Pancreas (tissue), 10 donors: ENCODE results near the gene DNMBP. TPM values are rescaled to one million over a fixed set of nuclear protein-coding genes. Genes with fewer than 3 reads are reported as not detected.

Experiments
- ATAC-seq, 4 donors: fragments of 200-7000 bp; cut with Tn5 transposase; one replicate each; pipeline versions ENCODE4 v1.8.0 to v1.9.1; 2020; ENCODE audit warnings: mild to moderate bottlenecking in 4 of 4, moderate library complexity in 4 of 4
- DNase-seq, 6 donors: peaks; one replicate each; pipeline ENCODE4 v3.0.0-alpha.2; 2020
- FAIRE-seq: peaks from 2 replicates; lab custom pipeline; 2012; peaks lifted over from hg19 to GRCh38; lab: Jason Lieb, UNC
- H3K27ac ChIP-seq, 4 donors: fragments of 200-600 bp; sonication (generic); 1 replicate in 3 of 4; 2 replicates in 1 of 4; pipeline versions ENCODE4 v1.5.0 to v1.8.0; 2020
- H3K27me3 ChIP-seq, 4 donors: fragments of 200-600 bp; one replicate each; pipeline ENCODE4 v1.8.0; 2021
- H3K36me3 ChIP-seq, 3 donors: fragments of 200-600 bp; sonication (generic) in 1 of 3; one replicate each; pipeline versions ENCODE4 v1.5.0 to v1.8.0; 2020 to 2021
- H3K4me1 ChIP-seq, 3 donors: fragments of 200-600 bp; one replicate each; pipeline ENCODE4 v1.8.0; 2021
- H3K4me3 ChIP-seq, 4 donors: fragments of 200-600 bp; sonication (generic) in 2 of 4; one replicate each; pipeline versions ENCODE4 v1.5.0 to v1.8.0; 2020 to 2021
- H3K9me3 ChIP-seq, 4 donors: fragments of 200-600 bp; one replicate each; pipeline ENCODE4 v1.8.0; 2021
- whole genome bisulfite sequencing, 2 donors: extraction: QIAGEN DNeasy Blood & Tissue Kit; methylation state at CpG; one replicate each; pipeline ENCODE4 v1.1.7; 2013; 5-methylcytosine and 5-hydroxymethylcytosine counted together
- intact Hi-C, 3 donors: fragments of 100-400 bp; cut with DNase I; formaldehyde crosslinking; loops; one replicate each; pipeline versions ENCODE4 v1.11.1 to v1.14.2; 2022
- polyA plus RNA-seq, 2 donors: library from polyadenylated mRNA; stranded (reverse); fragments of 200-250 nt; gene quantifications; one replicate each; pipeline ENCODE4 v1.2.3, GENCODE V29; 2013
- total RNA-seq, 6 donors: library from RNA; stranded (reverse); fragmentation: NEBNext Ultra II Directional in 4 of 6; extraction: Animal tissue kit (Norgen Biotek cat#: 25700) in 4 of 6; gene quantifications; one replicate each; pipeline versions ENCODE4 v1.2.1 to v1.2.4, GENCODE V29; 2021 to 2023
- TF ChIP-seq, protein P1 (sequence below), 4 donors: fragments of 200-600 bp; sonication (generic) in 3 of 4; IDR thresholded peaks; one replicate each; pipeline versions ENCODE4 v1.5.0 to v1.8.0; 2021; ENCODE audit warnings: antibody characterized with exemption in 4 of 4
- donor health status: healthy with polysubstance abuse.
- donor health status: DM: no; HTN: no; CAD: no; lungs with moderate emphysema.
- donor health status: DM: no; HTN: no; CAD: no.
- donor health status: control.
- donor health status: control.
- donor health status: Bipolar disorder and iron deficiency.
- donor health status: DM: yes; HTN: yes; CAD: no.
- donor health status: DM: no; HTN: no; CAD: no.
- donor health status: DM: no; HTN: no; CAD: no.
- donor health status: DM: yes; HTN: yes; CAD: no.

Gene DNMBP
- total and polyA plus RNA-seq, 8 donors, result 8.9 to 17.9 (median 11.2) TPM

DNA sequence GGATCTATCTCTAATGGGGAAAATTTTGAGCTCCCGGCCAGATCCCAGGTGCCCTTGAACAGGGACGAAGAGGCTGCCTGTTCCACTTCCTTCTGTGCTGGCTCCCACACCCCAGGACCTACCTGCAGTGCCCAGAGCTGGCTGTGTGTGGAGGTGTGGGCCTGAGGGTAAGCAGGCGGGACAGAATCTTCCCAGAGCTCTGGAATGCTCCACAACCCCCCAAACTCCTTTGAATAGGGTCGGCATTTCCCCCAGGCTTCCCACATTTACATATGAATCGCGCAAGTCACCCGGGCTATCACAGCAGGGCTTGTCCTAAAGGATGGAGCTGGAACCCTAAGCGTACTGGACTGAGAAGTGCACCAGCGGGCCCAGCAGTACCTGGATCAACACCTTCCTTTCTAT lies 95.9 kb downstream of the DNMBP start:
- peak; percentile 59 to 78 (median 64) for DNase-seq
- peaks cover 0 to 10% (median 0%) of the 10 kb centered on the region in 3 donors for H3K36me3 ChIP-seq
- H3K9me3 ChIP-seq, result no peaks in the 10 kb centered on the region
- H3K4me3 ChIP-seq, result peak overlapping the region in 1 of 4 donors; percentile 1
- intact Hi-C loops, result loop anchor here in 1 of 3 donors (10.0 kb wide), 1 partner anchor 91 kb away; the partner anchor contains the start of gene DNMBP
- peaks cover 6 to 34% (median 26%) of the 10 kb centered on the region in 3 donors for H3K4me1 ChIP-seq
- no peak for FAIRE-seq
- ATAC-seq, result peak; percentile 79 to 92 (median 89)
- WGBS, 2 donors, result 29 to 35% methylated on average over 9 of the region's 9 CpGs
- H3K27ac ChIP-seq, result peak overlapping the region in 2 of 4 donors; percentile 26 to 42
- TF ChIP-seq, protein P1, sequence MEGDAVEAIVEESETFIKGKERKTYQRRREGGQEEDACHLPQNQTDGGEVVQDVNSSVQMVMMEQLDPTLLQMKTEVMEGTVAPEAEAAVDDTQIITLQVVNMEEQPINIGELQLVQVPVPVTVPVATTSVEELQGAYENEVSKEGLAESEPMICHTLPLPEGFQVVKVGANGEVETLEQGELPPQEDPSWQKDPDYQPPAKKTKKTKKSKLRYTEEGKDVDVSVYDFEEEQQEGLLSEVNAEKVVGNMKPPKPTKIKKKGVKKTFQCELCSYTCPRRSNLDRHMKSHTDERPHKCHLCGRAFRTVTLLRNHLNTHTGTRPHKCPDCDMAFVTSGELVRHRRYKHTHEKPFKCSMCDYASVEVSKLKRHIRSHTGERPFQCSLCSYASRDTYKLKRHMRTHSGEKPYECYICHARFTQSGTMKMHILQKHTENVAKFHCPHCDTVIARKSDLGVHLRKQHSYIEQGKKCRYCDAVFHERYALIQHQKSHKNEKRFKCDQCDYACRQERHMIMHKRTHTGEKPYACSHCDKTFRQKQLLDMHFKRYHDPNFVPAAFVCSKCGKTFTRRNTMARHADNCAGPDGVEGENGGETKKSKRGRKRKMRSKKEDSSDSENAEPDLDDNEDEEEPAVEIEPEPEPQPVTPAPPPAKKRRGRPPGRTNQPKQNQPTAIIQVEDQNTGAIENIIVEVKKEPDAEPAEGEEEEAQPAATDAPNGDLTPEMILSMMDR (IDR thresholded peaks at IDR 0.05), result no peak
- H3K27me3 ChIP-seq, result no peaks in the 10 kb centered on the region

DNA sequence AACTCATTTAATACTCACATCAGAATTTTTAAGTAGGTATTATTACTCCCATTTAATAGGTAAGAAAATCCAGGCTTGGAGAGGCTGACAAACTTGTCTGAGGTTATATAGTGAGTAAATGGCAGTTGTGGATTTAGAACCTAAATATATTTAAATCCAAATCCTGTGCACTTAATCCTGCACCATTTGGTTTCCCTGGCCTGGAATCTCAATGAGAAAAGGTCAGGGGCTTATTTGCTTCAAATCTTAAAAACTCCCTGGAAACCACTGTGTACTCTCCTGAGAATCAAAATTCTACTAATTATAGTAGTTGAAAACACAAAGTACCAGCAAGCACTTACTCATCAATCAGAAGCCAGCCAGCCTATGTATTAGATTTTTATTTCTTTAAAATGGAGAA lies 97.7 kb downstream of the DNMBP start:
- no peak for FAIRE-seq
- H3K9me3 ChIP-seq, result no peaks in the 10 kb centered on the region
- no peaks in the 10 kb centered on the region for H3K27me3 ChIP-seq
- H3K4me1 ChIP-seq, result peaks cover 6 to 20% (median 9%) of the 10 kb centered on the region in 3 donors
- peaks cover 0 to 28% (median 0%) of the 10 kb centered on the region in 3 donors for H3K36me3 ChIP-seq
- no peak for ATAC-seq
- no peak for DNase-seq
- no peak overlapping the region for H3K4me3 ChIP-seq
- intact Hi-C loops, result loop anchor here in 1 of 3 donors (10.0 kb wide), 1 partner anchor 93 kb away; the partner anchor contains the start of gene DNMBP
- no peak overlapping the region for H3K27ac ChIP-seq
- TF ChIP-seq, protein P1 (IDR thresholded peaks at IDR 0.05), result no peak

DNA sequence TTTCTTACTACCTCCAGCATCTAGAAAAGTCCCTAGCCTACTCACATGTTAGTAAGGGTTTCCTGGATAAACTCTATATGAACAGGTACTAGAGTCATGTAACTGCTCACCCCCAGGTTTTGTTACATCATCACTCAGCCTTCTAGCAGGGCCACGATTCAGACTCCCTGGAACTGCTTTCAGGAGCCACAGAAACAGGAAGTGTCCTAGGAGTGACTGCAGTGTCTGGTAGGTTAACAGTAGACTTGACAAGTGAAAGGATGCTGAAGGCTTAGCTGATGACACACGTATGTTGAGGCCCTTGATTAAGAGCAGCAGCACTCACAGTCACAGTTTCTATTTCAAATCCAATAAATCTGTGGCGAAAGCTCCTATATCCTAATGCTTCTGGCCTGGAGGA lies 101.2 kb downstream of the DNMBP start:
- FAIRE-seq (no peak), ATAC-seq (no peak)
- WGBS, 2 donors, result 74% methylated on average over 3 of the region's 3 CpGs

DNA sequence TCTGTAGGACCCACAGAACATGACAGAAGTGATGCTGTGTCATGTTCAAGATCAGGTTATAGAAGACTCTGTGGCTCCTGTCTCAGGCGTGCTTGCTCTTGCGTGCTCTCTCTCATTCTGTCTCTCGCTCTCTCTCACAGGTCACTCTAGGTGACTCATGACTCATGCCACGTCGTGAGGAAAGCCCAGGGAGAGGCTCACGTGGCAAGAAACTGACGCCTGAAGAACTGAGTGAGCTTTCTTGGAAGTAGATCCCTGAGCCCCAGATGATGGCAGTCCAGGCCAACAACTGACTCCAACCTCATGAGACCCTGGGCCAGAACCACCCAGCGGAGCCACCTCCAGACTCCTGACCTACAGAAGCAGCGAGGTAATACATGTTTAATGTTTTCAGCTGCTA lies 103.3 kb downstream of the DNMBP start:
- WGBS, 2 donors, result 81 to 85% methylated on average over 9 of the region's 9 CpGs
- DNase-seq, result no peak
- Histone ChIP-seq H3K36me3 (peaks cover 0 to 53% (median 0%) of the 10 kb centered on the region in 3 donors), H3K4me3 (no peak overlapping the region), H3K27me3 (no peaks in the 10 kb centered on the region), H3K27ac (no peak overlapping the region), H3K9me3 (no peaks in the 10 kb centered on the region), H3K4me1 (peaks cover 0 to 5% (median 0%) of the 10 kb centered on the region in 3 donors)
- no peak for FAIRE-seq
- TF ChIP-seq, protein P1 (IDR thresholded peaks at IDR 0.05), result no peak
- peak in 3 of 4 donors; percentile 40 to 69 (median 51) for ATAC-seq
- intact Hi-C loops, result no loop called here

More for the DNA sequence above, 101.2 kb downstream of the DNMBP start:
- Histone ChIP-seq H3K36me3 (peaks cover 0 to 52% (median 0%) of the 10 kb centered on the region in 3 donors), H3K9me3 (no peaks in the 10 kb centered on the region), H3K4me3 (no peak overlapping the region), H3K4me1 (peaks cover 6 to 15% (median 9%) of the 10 kb centered on the region in 3 donors), H3K27ac (no peak overlapping the region), H3K27me3 (no peaks in the 10 kb centered on the region)
- intact Hi-C loops, result no loop called here
- DNase-seq, result no peak
- TF ChIP-seq, protein P1 (IDR thresholded peaks at IDR 0.05), result no peak

DNA sequence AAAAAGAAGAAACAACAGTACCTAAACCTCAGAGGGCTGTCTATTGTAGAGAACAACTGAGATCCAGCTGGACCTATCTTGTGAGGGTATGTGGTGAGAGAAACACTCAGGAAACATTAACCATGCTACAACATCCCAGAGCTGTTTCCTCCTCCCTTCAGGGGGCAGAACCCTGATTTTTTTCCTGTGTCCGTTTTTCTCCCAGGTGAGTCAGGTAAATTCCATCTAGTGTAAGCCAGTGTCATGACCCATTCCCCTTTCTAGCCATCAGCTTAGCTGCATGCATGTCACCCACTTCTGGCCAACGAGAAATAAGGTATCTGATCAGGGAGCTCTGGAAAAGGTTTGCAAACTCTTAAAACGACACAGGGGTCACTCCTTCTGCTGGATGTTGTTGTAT lies 103.8 kb downstream of the DNMBP start:
- H3K4me3 ChIP-seq, result no peak overlapping the region
- H3K27ac ChIP-seq, result no peak overlapping the region
- ATAC-seq, result no peak
- intact Hi-C loops, result no loop called here
- no peaks in the 10 kb centered on the region for H3K27me3 ChIP-seq
- WGBS, 2 donors, result 62 to 74% methylated on average over 3 of the region's 3 CpGs
- no peak for DNase-seq
- peaks cover 0 to 53% (median 0%) of the 10 kb centered on the region in 3 donors for H3K36me3 ChIP-seq
- peaks cover 0 to 5% (median 0%) of the 10 kb centered on the region in 3 donors for H3K4me1 ChIP-seq
- H3K9me3 ChIP-seq, result no peaks in the 10 kb centered on the region
- TF ChIP-seq, protein P1 (IDR thresholded peaks at IDR 0.05), result no peak
- no peak for FAIRE-seq
